HG03432 (cell line): ENCODE results near the gene ATP1B4.
A peak's percentile ranks its signal among the peaks of the same experiment; 100 is the strongest.

Source experiments
- ATAC-seq: cut with Tn5 transposase; IDR thresholded peaks from one replicate; pipeline ENCODE4 v1.9.1; 2021; ENCODE audit warnings: mild to moderate bottlenecking, moderate library complexity; ENCODE audit not compliant: unreplicated experiment

The ATP1B4 gene

GRCh38 chrX:120372667-120373370, 10.9 kb downstream of the ATP1B4 start:
- no peak for ATAC-seq

- ATAC-seq, result no peak
These were observed 15.3 kb downstream of the ATP1B4 start for GRCh38 chrX:120377179-120377578.

GRCh38 chrX:120377715-120378114, 15.8 kb downstream of the ATP1B4 start:
- ATAC-seq, result no peak

GRCh38 chrX:120378570-120378969, 16.7 kb downstream of the ATP1B4 start:
- no peak for ATAC-seq

- ATAC-seq, result no peak
These were observed 18.2 kb downstream of the ATP1B4 start for GRCh38 chrX:120379937-120380681.

- no peak for ATAC-seq
These were observed 18.8 kb downstream of the ATP1B4 start for GRCh38 chrX:120380699-120381098.

GRCh38 chrX:120401301-120401700, 39.4 kb downstream of the ATP1B4 start:
- ATAC-seq, result no peak

GRCh38 chrX:120402369-120402768, 40.5 kb downstream of the ATP1B4 start:
- ATAC-seq, result no peak

GRCh38 chrX:120406638-120407037, 44.7 kb downstream of the ATP1B4 start:
- ATAC-seq, result no peak

- no peak for ATAC-seq
These were observed 46.3 kb downstream of the ATP1B4 start for GRCh38 chrX:120408168-120408567.

GRCh38 chrX:120419463-120419862, 57.6 kb downstream of the ATP1B4 start:
- peak; percentile 65 for ATAC-seq

GRCh38 chrX:120426599-120426998, 64.7 kb downstream of the ATP1B4 start:
- no peak for ATAC-seq

- ATAC-seq, result no peak
These were observed 66.4 kb downstream of the ATP1B4 start for GRCh38 chrX:120428309-120428708.

- peak; percentile 50 for ATAC-seq
These were observed 68.1 kb downstream of the ATP1B4 start for GRCh38 chrX:120429776-120430540.
